ENCODE data around the gene SAP25. TPM values are rescaled to one million over a fixed set of nuclear protein-coding genes. Genes with fewer than 3 reads are reported as not detected.

The SAP25 gene
- total and polyA plus RNA-seq, 2 donors (not counting 1 experiment from before 2014, with no cell fraction given), result 51.7 to 71.9 TPM

- no peak for ATAC-seq (ENCODE audit: low read depth)
- ChIA-PET POLR2A (interaction anchor here (0.7 kb wide), 1 partner anchor 94 kb away, joined by 4 read pairs; no protein-coding TSS in a partner anchor), CTCF (interaction anchor here (0.6 to 0.8 kb wide), 2 partner anchors 39 to 82 kb away, joined by 3 to 5 read pairs; no protein-coding TSS in a partner anchor)
- H3K4me1 ChIP-seq (ENCODE audit: control insufficient read depth in 2 of 2, insufficient read depth in 2 of 2, low read length in 2 of 2), result peaks cover 0 to 3% of the 10 kb centered on the region in 2 donors
- H2AFZ ChIP-seq (ENCODE audit: insufficient read depth, low read depth, low read length, poor library complexity, severe bottlenecking), result no peak overlapping the region
- intact Hi-C loops (cut with micrococcal nuclease), result no loop called here
- no peaks in the 10 kb centered on the region for H3K79me2 ChIP-seq (ENCODE audit: control insufficient read depth, insufficient read depth, low read length)
- H3K27me3 Mint-ChIP-seq, result no peaks in the 10 kb centered on the region
- no peaks in the 10 kb centered on the region for H3K36me3 ChIP-seq (replicated peaks in 1 of 2; ENCODE audit: control extremely low read depth in 1 of 2, control insufficient read depth in 1 of 2, extremely low read depth in 1 of 2, insufficient read depth in 2 of 2, low read length in 1 of 2)
- no peak for DNase-seq
- 82% methylated on average over 3 of the region's 4 CpGs for WGBS (ENCODE audit: insufficient coverage)
- H3K9me3 Mint-ChIP-seq (ENCODE audit: insufficient read depth), result no peaks in the 10 kb centered on the region
- H3K27ac ChIP-seq (ENCODE audit: low read length in 2 of 2), result no peak overlapping the region
- H3K4me2 ChIP-seq (replicated peaks; ENCODE audit: low read depth, low read length, poor library complexity, severe bottlenecking), result no peak overlapping the region
- TF ChIP-seq EZH2 (IDR thresholded peaks at IDR 0.05; ENCODE audit: borderline replicate concordance, insufficient read depth, low read depth, low read length, poor library complexity, severe bottlenecking) (no peak), CTCF (IDR thresholded peaks at IDR 0.05) (no peak)
- no peaks in the 10 kb centered on the region for H3K4me1 Mint-ChIP-seq
- H3K9me3 ChIP-seq (ENCODE audit: control extremely low read depth in 1 of 3, control insufficient read depth in 2 of 3, insufficient read depth in 1 of 3, low read length in 2 of 3), result no peaks in the 10 kb centered on the region
- H3K27me3 ChIP-seq (replicated peaks in 1 of 4; ENCODE audit: control extremely low read depth in 1 of 4, control insufficient read depth in 3 of 4, insufficient read depth in 4 of 4, low read length in 3 of 4), result no peaks in the 10 kb centered on the region
- H3K9ac ChIP-seq (ENCODE audit: low read length), result no peak overlapping the region
- no peak overlapping the region for H3K27ac Mint-ChIP-seq
- no peak overlapping the region for H3K4me3 ChIP-seq (ENCODE audit: control extremely low read depth in 1 of 5, extremely low read depth in 1 of 5, insufficient read depth in 1 of 5, low read depth in 2 of 5, low read length in 4 of 5)
- H3K4me3 Mint-ChIP-seq, result no peak overlapping the region
- H4K20me1 ChIP-seq (ENCODE audit: control insufficient read depth, insufficient read depth, low read length, poor library complexity, severe bottlenecking), result no peaks in the 10 kb centered on the region
These were observed 24.7 kb upstream of the SAP25 start for GRCh38 chr7:100598425-100598824.

GRCh38 chr7:100595188-100595587 is 21.5 kb upstream of the SAP25 start:
- Histone ChIP-seq H3K4me2 (replicated peaks; ENCODE audit: low read depth, low read length, poor library complexity, severe bottlenecking) (no peak overlapping the region), H3K9ac (ENCODE audit: low read length) (no peak overlapping the region), H3K36me3 (replicated peaks in 1 of 2; ENCODE audit: control extremely low read depth in 1 of 2, control insufficient read depth in 1 of 2, extremely low read depth in 1 of 2, insufficient read depth in 2 of 2, low read length in 1 of 2) (no peaks in the 10 kb centered on the region), H4K20me1 (ENCODE audit: control insufficient read depth, insufficient read depth, low read length, poor library complexity, severe bottlenecking) (no peaks in the 10 kb centered on the region), H2AFZ (ENCODE audit: insufficient read depth, low read depth, low read length, poor library complexity, severe bottlenecking) (no peak overlapping the region), H3K79me2 (ENCODE audit: control insufficient read depth, insufficient read depth, low read length) (no peaks in the 10 kb centered on the region), H3K4me1 (ENCODE audit: control insufficient read depth in 2 of 2, insufficient read depth in 2 of 2, low read length in 2 of 2) (no peaks in the 10 kb centered on the region), H3K27ac (ENCODE audit: low read length in 2 of 2) (no peak overlapping the region), H3K9me3 (ENCODE audit: control extremely low read depth in 1 of 3, control insufficient read depth in 2 of 3, insufficient read depth in 1 of 3, low read length in 2 of 3) (no peaks in the 10 kb centered on the region), H3K4me3 (ENCODE audit: control extremely low read depth in 1 of 5, extremely low read depth in 1 of 5, insufficient read depth in 1 of 5, low read depth in 2 of 5, low read length in 4 of 5) (no peak overlapping the region), H3K27me3 (replicated peaks in 1 of 4; ENCODE audit: control extremely low read depth in 1 of 4, control insufficient read depth in 3 of 4, insufficient read depth in 4 of 4, low read length in 3 of 4) (peaks cover 0 to 19% (median 5%) of the 10 kb centered on the region in 4 experiments)
- POLR2A ChIA-PET, result no interaction called here
- CTCF ChIA-PET, result no interaction called here
- Mint-ChIP-seq H3K9me3 (ENCODE audit: insufficient read depth) (no peaks in the 10 kb centered on the region), H3K27ac (no peak overlapping the region), H3K27me3 (peaks cover 17% of the 10 kb centered on the region), H3K4me3 (no peak overlapping the region), H3K4me1 (no peaks in the 10 kb centered on the region)
- DNase-seq (no peak), ATAC-seq (ENCODE audit: low read depth) (no peak)
- intact Hi-C loops (cut with micrococcal nuclease), result no loop called here
- TF ChIP-seq EZH2 (IDR thresholded peaks at IDR 0.05; ENCODE audit: borderline replicate concordance, insufficient read depth, low read depth, low read length, poor library complexity, severe bottlenecking), result no peak
- TF ChIP-seq CTCF (IDR thresholded peaks at IDR 0.05), result no peak
- WGBS (ENCODE audit: insufficient coverage), result 93% methylated on average over 4 of the region's 7 CpGs
